HG02798 (cell line): Measurements from ENCODE around the gene CETN1.
A peak's percentile ranks its signal among the peaks of the same experiment; 100 is the strongest.

ENCODE experiments used
- ATAC-seq: cut with Tn5 transposase; IDR thresholded peaks from one replicate; pipeline ENCODE4 v1.9.1; 2021; ENCODE audit warnings: mild to moderate bottlenecking; ENCODE audit not compliant: unreplicated experiment, poor library complexity

Gene CETN1

DNA sequence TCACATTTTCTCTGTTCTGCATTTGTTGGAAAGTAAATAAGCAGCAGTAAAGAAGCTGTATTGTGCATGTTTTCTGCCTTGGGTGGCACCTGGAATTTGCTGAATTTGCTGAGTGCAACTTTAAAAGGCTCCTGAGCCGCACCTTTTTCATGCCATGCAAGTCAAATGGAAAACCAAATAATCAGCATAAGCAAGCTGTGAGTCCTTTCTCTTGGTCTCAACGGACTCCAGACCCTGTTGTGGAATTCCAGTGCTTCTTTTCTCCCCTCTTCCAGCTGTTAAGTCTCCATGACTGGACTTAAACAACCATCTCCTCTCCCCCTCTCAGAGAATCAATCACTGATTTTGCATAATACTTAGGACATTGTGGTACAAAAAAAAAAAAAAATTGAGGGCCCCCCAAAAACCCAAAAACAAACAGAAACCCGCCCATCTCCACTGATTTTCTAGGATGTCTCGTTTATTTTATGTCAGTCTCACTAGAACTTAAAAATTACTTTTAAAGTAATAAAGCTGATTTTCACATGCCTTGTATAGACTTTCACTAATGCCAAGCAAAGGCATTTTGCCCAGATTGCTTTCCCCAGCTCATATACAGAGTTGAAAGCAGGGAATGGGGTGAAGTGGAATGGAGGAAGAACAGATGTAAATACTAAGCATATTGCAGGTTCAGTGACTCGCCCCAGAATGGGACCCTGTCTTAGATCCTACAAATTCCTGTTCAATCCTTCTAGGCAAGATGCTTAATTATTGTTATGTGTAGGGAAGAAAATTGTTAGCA is 5.1 kb upstream of the CETN1 start:
- ATAC-seq: no peak

GRCh38 chr18:576924-577323 is 3.3 kb upstream of the CETN1 start:
- ATAC-seq: no peak

GRCh38 chr18:577643-578375 is 2.4 kb upstream of the CETN1 start:
- no peak for ATAC-seq

DNA sequence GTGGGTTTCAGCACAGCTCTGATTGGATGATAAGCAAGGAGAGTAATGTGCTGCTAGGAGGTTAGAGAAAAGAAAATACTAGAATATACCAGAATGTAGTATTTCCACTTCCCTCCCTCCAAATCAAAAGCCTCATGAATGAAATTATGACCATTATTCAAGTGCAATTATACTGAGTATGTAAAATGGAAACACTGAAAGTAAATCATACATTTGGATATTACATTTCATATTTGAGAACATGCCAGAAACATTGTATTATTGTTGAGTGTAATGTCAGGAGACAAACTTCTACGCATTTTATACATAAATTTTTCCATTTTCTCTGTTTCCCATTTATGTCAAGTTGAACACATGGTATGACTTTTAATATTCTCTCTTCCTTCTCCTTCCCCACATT is 942 bp upstream of the CETN1 start:
- no peak for ATAC-seq

GRCh38 chr18:581096-581495 is 916 bp downstream of the CETN1 start:
- no peak for ATAC-seq

GRCh38 chr18:582465-582864 is 2.3 kb downstream of the CETN1 start:
- ATAC-seq: no peak

DNA sequence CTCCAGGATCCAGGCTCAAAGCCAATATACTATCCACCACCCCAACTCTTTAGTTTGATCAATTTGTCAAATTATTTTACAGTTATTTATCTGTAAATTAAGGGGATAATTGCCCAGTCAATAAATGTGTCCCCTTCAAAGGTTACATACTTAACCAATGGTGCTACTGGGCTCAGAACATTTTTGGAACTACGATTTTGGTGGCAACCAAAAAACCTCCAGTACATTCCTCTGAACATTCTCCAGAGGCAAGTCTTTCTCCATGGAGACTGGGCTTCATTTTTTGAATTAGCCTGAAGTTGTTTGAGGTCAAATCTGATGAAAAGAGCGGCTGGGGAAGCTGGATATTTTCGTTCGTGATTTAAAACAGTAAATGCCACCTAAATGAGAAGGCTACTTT is 14.9 kb downstream of the CETN1 start:
- ATAC-seq: no peak

DNA sequence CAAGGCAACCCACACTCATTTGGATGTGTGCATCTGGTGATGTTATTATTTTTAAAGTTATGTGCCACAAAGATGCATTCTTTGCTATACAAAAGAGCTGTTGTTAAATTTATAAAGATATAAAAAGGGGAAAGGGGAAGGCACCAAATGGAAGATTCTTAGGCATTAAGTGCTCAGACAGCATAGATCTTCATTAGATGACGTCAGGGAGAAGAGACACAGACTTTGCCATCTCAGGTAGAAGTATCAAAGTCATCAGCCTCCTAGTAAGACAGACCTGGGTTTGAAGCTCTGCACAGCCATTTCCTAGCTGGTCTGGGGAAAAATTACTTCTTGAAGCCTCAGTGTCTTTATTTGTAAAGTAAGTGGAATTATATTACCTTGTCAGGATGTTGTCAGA is 15.4 kb downstream of the CETN1 start:
- no peak for ATAC-seq

DNA sequence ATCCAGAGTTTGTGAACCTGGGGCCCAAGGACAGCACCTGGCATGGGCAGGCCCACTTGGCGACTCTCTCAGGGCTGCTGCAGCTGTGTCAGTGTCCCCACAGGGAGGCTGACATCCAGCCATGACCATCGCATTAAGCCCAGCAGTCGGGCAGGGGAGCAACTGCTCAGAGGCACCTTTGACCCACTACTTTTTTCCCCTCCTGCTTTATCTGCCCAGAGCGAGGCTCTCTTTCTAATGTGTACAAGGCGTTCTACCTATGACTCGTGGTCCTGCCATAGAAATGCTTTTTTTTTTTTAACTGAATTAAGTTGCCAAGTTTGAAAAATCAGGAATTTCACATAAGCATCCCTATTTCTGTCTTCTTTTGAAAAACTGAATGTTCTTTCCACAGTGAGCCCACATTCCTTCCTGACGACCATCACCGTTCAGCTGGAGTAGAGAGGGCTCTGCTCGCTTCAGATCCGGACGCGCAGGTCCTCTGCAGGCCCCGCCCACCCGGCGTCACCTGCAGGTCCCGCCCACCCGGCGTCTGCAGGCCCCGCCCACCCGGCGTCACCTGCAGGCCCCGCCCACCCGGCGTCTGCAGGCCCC is 16.2 kb downstream of the CETN1 start:
- ATAC-seq: peak; percentile 51

DNA sequence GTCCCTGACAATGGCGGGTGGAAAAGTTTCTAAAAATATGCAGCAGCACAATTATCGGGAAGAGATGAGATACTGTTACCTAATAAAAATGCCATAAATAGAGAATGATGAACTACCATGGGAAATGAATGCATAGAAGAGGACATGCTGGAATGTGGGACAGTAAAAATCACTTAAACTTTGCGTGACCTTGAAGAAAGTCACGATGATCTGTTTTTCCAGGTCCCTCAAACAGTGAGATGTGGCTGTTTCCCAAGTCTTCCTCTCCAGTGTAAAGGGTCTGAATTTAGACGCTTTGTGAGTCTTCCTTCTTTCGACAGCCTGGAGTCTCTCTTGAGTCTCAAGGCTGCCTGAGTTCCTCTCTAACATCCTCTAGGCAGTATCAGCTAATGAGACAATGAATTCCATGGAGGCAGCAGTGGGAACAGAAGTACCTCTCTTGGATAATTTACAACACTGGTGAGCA is 18.0 kb downstream of the CETN1 start:
- ATAC-seq: no peak

GRCh38 chr18:600107-600506 is 19.9 kb downstream of the CETN1 start:
- ATAC-seq: no peak

- no peak for ATAC-seq
Measured at GRCh38 chr18:604771-605170, 24.6 kb downstream of the CETN1 start.

- ATAC-seq: no peak
Measured at GRCh38 chr18:607930-608329, 27.8 kb downstream of the CETN1 start.

GRCh38 chr18:610214-610928 is 30.2 kb downstream of the CETN1 start:
- no peak for ATAC-seq

GRCh38 chr18:612156-612555 is 32.0 kb downstream of the CETN1 start:
- ATAC-seq: no peak

DNA sequence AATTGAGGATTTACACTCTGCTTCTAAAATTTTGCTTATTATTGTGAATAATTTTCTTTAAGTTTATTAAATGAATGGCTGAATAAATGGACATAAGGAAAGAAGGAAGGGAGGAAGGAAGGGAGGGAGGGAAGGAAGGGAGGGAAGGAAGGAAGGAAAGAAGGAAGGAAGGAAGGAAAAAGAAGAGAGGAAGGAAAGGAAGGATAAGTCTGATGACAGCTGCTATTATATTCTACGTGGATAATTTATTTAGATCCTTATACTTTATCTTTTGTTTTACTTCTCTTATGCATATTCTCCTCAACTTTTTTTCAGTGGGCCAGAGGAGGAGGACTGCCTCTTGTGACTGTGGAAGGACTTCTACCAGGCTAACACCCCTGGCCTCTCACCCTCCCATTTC is 34.0 kb downstream of the CETN1 start:
- ATAC-seq: no peak

- ATAC-seq: no peak
Measured at GRCh38 chr18:615092-615521, 34.9 kb downstream of the CETN1 start.

DNA sequence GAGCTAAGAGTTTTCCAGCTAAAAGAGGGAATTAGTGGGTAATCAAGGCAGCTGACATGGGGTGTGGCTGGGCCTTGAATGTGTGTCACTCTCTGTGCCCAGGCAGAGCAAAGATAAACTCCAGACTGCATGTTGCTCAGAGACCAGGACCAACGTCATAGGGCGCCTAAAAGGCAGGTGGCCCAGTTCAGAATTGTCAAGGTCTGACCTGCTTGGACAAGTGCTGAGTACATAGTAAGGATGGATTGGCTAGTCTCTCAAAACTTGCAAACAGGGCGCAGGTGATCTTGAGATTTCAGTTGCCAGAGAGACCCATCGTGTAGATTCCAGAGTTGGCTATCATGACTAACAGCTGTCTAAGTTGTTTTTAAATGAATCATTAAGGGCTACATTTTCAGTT is 35.6 kb downstream of the CETN1 start:
- no peak for ATAC-seq

- ATAC-seq: peak; percentile 60
Measured at GRCh38 chr18:616380-616995, 36.3 kb downstream of the CETN1 start.

GRCh38 chr18:617970-618504 is 37.9 kb downstream of the CETN1 start:
- no peak for ATAC-seq
